Pancreas (tissue), 10 donors: Measurements from ENCODE around the gene CSAG1. TPM values are rescaled to one million over a fixed set of nuclear protein-coding genes. Genes with fewer than 3 reads are reported as not detected.
"Not testable (repeated sequence)": the region's sequence is repeated elsewhere in the genome, so short reads cannot be mapped to it uniquely, and the experiment has no call there.

Experiments
- ATAC-seq, 4 donors: fragments of 200-7000 bp; cut with Tn5 transposase; one replicate each; pipeline versions ENCODE4 v1.8.0 to v1.9.1; 2020; ENCODE audit warnings: mild to moderate bottlenecking in 4 of 4, moderate library complexity in 4 of 4
- DNase-seq, 6 donors: peaks; one replicate each; pipeline ENCODE4 v3.0.0-alpha.2; 2020
- FAIRE-seq: peaks from 2 replicates; lab custom pipeline; 2012; peaks lifted over from hg19 to GRCh38; lab: Jason Lieb, UNC
- H3K27ac ChIP-seq, 4 donors: fragments of 200-600 bp; sonication (generic); 1 replicate in 3 of 4; 2 replicates in 1 of 4; pipeline versions ENCODE4 v1.5.0 to v1.8.0; 2020
- H3K27me3 ChIP-seq, 4 donors: fragments of 200-600 bp; one replicate each; pipeline ENCODE4 v1.8.0; 2021
- H3K36me3 ChIP-seq, 3 donors: fragments of 200-600 bp; sonication (generic) in 1 of 3; one replicate each; pipeline versions ENCODE4 v1.5.0 to v1.8.0; 2020 to 2021
- H3K4me1 ChIP-seq, 3 donors: fragments of 200-600 bp; one replicate each; pipeline ENCODE4 v1.8.0; 2021
- H3K4me3 ChIP-seq, 4 donors: fragments of 200-600 bp; sonication (generic) in 2 of 4; one replicate each; pipeline versions ENCODE4 v1.5.0 to v1.8.0; 2020 to 2021
- H3K9me3 ChIP-seq, 4 donors: fragments of 200-600 bp; one replicate each; pipeline ENCODE4 v1.8.0; 2021
- WGBS, 2 donors: extraction: QIAGEN DNeasy Blood & Tissue Kit; methylation state at CpG; one replicate each; pipeline ENCODE4 v1.1.7; 2013; 5-methylcytosine and 5-hydroxymethylcytosine counted together
- intact Hi-C, 3 donors: fragments of 100-400 bp; cut with DNase I; formaldehyde crosslinking; loops; one replicate each; pipeline versions ENCODE4 v1.11.1 to v1.14.2; 2022
- polyA plus RNA-seq, 2 donors: library from polyadenylated mRNA; stranded (reverse); fragments of 200-250 nt; gene quantifications; one replicate each; pipeline ENCODE4 v1.2.3, GENCODE V29; 2013
- total RNA-seq, 6 donors: library from RNA; stranded (reverse); fragmentation: NEBNext Ultra II Directional in 4 of 6; extraction: Animal tissue kit (Norgen Biotek cat#: 25700) in 4 of 6; gene quantifications; one replicate each; pipeline versions ENCODE4 v1.2.1 to v1.2.4, GENCODE V29; 2021 to 2023
- donor health status: healthy with polysubstance abuse.
- donor health status: DM: no; HTN: no; CAD: no; lungs with moderate emphysema.
- donor health status: DM: no; HTN: no; CAD: no.
- donor health status: control.
- donor health status: control.
- donor health status: Bipolar disorder and iron deficiency.
- donor health status: DM: yes; HTN: yes; CAD: no.
- donor health status: DM: no; HTN: no; CAD: no.
- donor health status: DM: no; HTN: no; CAD: no.
- donor health status: DM: yes; HTN: yes; CAD: no.

The CSAG1 gene
- total and polyA plus RNA-seq, 8 donors = not detected

- FAIRE-seq, intact Hi-C loops, DNase-seq, H3K27me3 ChIP-seq, H3K9me3 ChIP-seq, H3K4me1 ChIP-seq, H3K4me3 ChIP-seq, H3K36me3 ChIP-seq, H3K27ac ChIP-seq, ATAC-seq: not testable (repeated sequence)
- WGBS, 2 donors = no CpG with 5 or more reads among the region's 5 CpGs
These were observed 20.3 kb downstream of the CSAG1 start for GRCh38 chrX:152713195-152713594.

- FAIRE-seq = not testable (repeated sequence)
These were observed 24.3 kb downstream of the CSAG1 start, which contains the start of gene CSAG2 for GRCh38 chrX:152709173-152709572. CSAG2 (minus strand) TSS chrX:152709273; CDS start chrX:152709112, 161 bp downstream.

GRCh38 chrX:152706500-152706899 is 27.0 kb downstream of the CSAG1 start:
- H3K4me3 ChIP-seq, intact Hi-C loops, H3K27ac ChIP-seq, H3K36me3 ChIP-seq, H3K9me3 ChIP-seq, ATAC-seq, H3K4me1 ChIP-seq, H3K27me3 ChIP-seq, FAIRE-seq, DNase-seq: not testable (repeated sequence)
- 66 to 82% methylated on average over 3 to 4 of the region's 7 CpGs for WGBS, 2 donors

More at GRCh38 chrX:152709173-152709572, 24.3 kb downstream of the CSAG1 start, which contains the start of gene CSAG2:
- intact Hi-C loops, H3K4me3 ChIP-seq, H3K36me3 ChIP-seq, H3K27ac ChIP-seq, ATAC-seq, H3K27me3 ChIP-seq, DNase-seq, H3K4me1 ChIP-seq, H3K9me3 ChIP-seq: not testable (repeated sequence)
- no CpG with 5 or more reads among the region's 2 CpGs for WGBS, 2 donors

- H3K36me3 ChIP-seq, H3K9me3 ChIP-seq, H3K4me1 ChIP-seq, H3K27ac ChIP-seq, FAIRE-seq, H3K27me3 ChIP-seq, ATAC-seq, intact Hi-C loops, H3K4me3 ChIP-seq: not testable (repeated sequence)
- 72 to 80% methylated on average over 4 of the region's 5 CpGs for WGBS, 2 donors
- DNase-seq = peak in 2 of 6 donors; percentile 6 to 52
These were observed 33.1 kb downstream of the CSAG1 start for GRCh38 chrX:152700390-152700789.

- FAIRE-seq = not testable (repeated sequence)
- WGBS, 2 donors = 50 to 78% methylated on average over 1 to 5 of the region's 34 CpGs
These were observed 35.3 kb downstream of the CSAG1 start, which contains the start of gene MAGEA3 for GRCh38 chrX:152697952-152698931. MAGEA3 (plus strand) TSS chrX:152698794; CDS start chrX:152700833, 2,039 bp downstream.

DNA sequence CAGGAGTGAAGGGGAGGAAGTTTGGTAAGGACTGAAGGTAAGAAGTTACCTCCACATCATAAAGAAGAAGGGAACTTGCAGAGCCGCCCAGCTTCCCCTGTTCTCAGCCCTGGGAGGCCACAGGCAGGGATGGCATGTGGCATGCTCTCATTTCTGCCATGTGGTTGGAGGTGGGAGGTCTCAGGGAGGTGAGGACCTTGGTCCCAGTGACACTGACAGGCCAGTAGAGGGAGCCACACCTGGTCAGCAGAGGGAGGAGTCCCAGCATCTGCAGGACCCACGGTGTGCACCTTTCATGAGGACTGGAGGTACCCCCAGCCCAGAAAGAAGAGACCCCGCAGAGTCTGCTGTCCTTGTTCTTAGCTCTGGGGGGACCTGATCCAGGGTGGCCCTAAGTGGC is 52.5 kb downstream of the CSAG1 start:
- FAIRE-seq, H3K27me3 ChIP-seq, H3K4me3 ChIP-seq, H3K36me3 ChIP-seq, DNase-seq, H3K27ac ChIP-seq, intact Hi-C loops, H3K4me1 ChIP-seq, H3K9me3 ChIP-seq: not testable (repeated sequence)
- peak in 2 of 4 donors; percentile 61 to 63 for ATAC-seq
- no CpG with 5 or more reads among the region's 3 CpGs for WGBS, 2 donors

More at GRCh38 chrX:152697952-152698931, 35.3 kb downstream of the CSAG1 start, which contains the start of gene MAGEA3:
- peak in 1 of 6 donors; percentile 2 for DNase-seq
- intact Hi-C loops, ATAC-seq, H3K27ac ChIP-seq, H3K27me3 ChIP-seq, H3K4me1 ChIP-seq, H3K4me3 ChIP-seq, H3K36me3 ChIP-seq, H3K9me3 ChIP-seq: not testable (repeated sequence)

Other genes with a start within 250 kb of the CSAG1 start
- not detected for gene GABRQ, start 95.8 kb downstream of the CSAG1 start, total RNA-seq
- not detected for gene GABRQ, start 95.8 kb downstream of the CSAG1 start, polyA plus RNA-seq
- under 1 TPM in 1 of 6 donors, not detected in 5; 0.16 TPM for gene MAGEA3, start 34.9 kb downstream of the CSAG1 start, total RNA-seq
- not detected for gene MAGEA3, start 34.9 kb downstream of the CSAG1 start, polyA plus RNA-seq
- gene CSAG2, start 24.4 kb downstream of the CSAG1 start, total RNA-seq = not detected
- gene CSAG2, start 24.4 kb downstream of the CSAG1 start, polyA plus RNA-seq = not detected
- not detected for gene MAGEA2B, start 19.1 kb downstream of the CSAG1 start, total RNA-seq
- gene MAGEA2B, start 19.1 kb downstream of the CSAG1 start, polyA plus RNA-seq = not detected
- gene MAGEA12, start within 50 bp of the CSAG1 start, total RNA-seq = under 1 TPM in 1 of 6 donors, not detected in 5; 0.13 TPM
- gene MAGEA12, start within 50 bp of the CSAG1 start, polyA plus RNA-seq = not detected
- gene MAGEA2, start 20.1 kb upstream of the CSAG1 start, total RNA-seq = not detected
- gene MAGEA2, start 20.1 kb upstream of the CSAG1 start, polyA plus RNA-seq = not detected
- not detected for gene CSAG3, start 25.5 kb upstream of the CSAG1 start, total RNA-seq
- not detected for gene CSAG3, start 25.5 kb upstream of the CSAG1 start, polyA plus RNA-seq
- not detected for gene MAGEA6, start 36.0 kb upstream of the CSAG1 start, total RNA-seq
- gene MAGEA6, start 36.0 kb upstream of the CSAG1 start, polyA plus RNA-seq = not detected
- 10 to 100 TPM in 3 of 6 donors, 1 to 10 TPM in 3; 6.6 to 16.7 (median 10.1) TPM for gene CETN2, start 97.0 kb upstream of the CSAG1 start, total RNA-seq
- gene CETN2, start 97.0 kb upstream of the CSAG1 start, polyA plus RNA-seq = 10 to 100 TPM; 19.4 to 31.4 TPM
- 1 to 10 TPM; 5.0 to 7.6 (median 6.4) TPM for gene NSDHL, start 97.3 kb upstream of the CSAG1 start, total RNA-seq
- gene NSDHL, start 97.3 kb upstream of the CSAG1 start, polyA plus RNA-seq = 1 to 10 TPM; 4.6 to 8.3 TPM
- 1 to 10 TPM; 2.4 to 5.0 (median 3.0) TPM for gene ZNF185, start 164.3 kb upstream of the CSAG1 start, total RNA-seq
- gene ZNF185, start 164.3 kb upstream of the CSAG1 start, polyA plus RNA-seq = 1 to 10 TPM; 2.2 to 4.8 TPM